ENCODE results near the gene BRD1. TPM values are rescaled to one million over a fixed set of nuclear protein-coding genes. Genes with fewer than 3 reads are reported as not detected.
A peak's percentile ranks its signal among the peaks of the same experiment; 100 is the strongest.
"Not testable (repeated sequence)": the region's sequence is repeated elsewhere in the genome, so short reads cannot be mapped to it uniquely, and the experiment has no call there.

The BRD1 gene
- total RNA-seq, 2 donors from 2014 or later, result 32.9 to 34.9 TPM

- intact Hi-C loops (cut with DNase I, micrococcal nuclease), result no loop called here
- DNase-seq (no peak), ATAC-seq (peak; percentile 63)
These were observed 5.8 kb upstream of the BRD1 start for GRCh38 chr22:49833340-49834007.

- no peak for ATAC-seq
- no peak for DNase-seq
- intact Hi-C loops (cut with DNase I, micrococcal nuclease), result no loop called here
These were observed 1.6 kb upstream of the BRD1 start for GRCh38 chr22:49829044-49829853.

- DNase-seq (peak in 1 of 2 donors; percentile 22), ATAC-seq (no peak)
- intact Hi-C loops (cut with DNase I, micrococcal nuclease), result no loop called here
These were observed 909 bp upstream of the BRD1 start for GRCh38 chr22:49828599-49828965.

- ATAC-seq (peak; percentile 14), DNase-seq (no peak)
- intact Hi-C loops (cut with DNase I, micrococcal nuclease), result no loop called here
These were observed 311 bp downstream of the BRD1 start for GRCh38 chr22:49827271-49827852.

- ATAC-seq, result peak; percentile 57
- DNase-seq, result peak in 1 of 2 donors; percentile 58
- intact Hi-C loops (cut with DNase I, micrococcal nuclease), result no loop called here
These were observed 936 bp downstream of the BRD1 start for GRCh38 chr22:49826603-49827270.

- ATAC-seq (peak; percentile 60), DNase-seq (peak; percentile 54 to 62)
- intact Hi-C loops (cut with DNase I, micrococcal nuclease), result no loop called here
These were observed 1.6 kb downstream of the BRD1 start for GRCh38 chr22:49825944-49826602.

- intact Hi-C loops (cut with DNase I, micrococcal nuclease), result no loop called here
- ATAC-seq, result no peak
- DNase-seq, result no peak
These were observed 2.2 kb downstream of the BRD1 start for GRCh38 chr22:49825436-49825835.

- intact Hi-C loops (cut with DNase I, micrococcal nuclease), result no loop called here
- ATAC-seq (no peak), DNase-seq (no peak)
These were observed 2.7 kb downstream of the BRD1 start for GRCh38 chr22:49824936-49825335.

GRCh38 chr22:49824185-49824925 is 3.3 kb downstream of the BRD1 start:
- DNase-seq (no peak), ATAC-seq (no peak)
- intact Hi-C loops (cut with DNase I, micrococcal nuclease), result no loop called here

GRCh38 chr22:49823289-49824045 is 4.2 kb downstream of the BRD1 start:
- ATAC-seq (no peak), DNase-seq (no peak)
- intact Hi-C loops (cut with DNase I, micrococcal nuclease), result no loop called here

- DNase-seq; intact Hi-C loops (cut with DNase I, micrococcal nuclease); ATAC-seq: not testable (repeated sequence)
These were observed 5.9 kb downstream of the BRD1 start for GRCh38 chr22:49821741-49822140.

- ATAC-seq (no peak), DNase-seq (no peak)
- intact Hi-C loops (cut with DNase I, micrococcal nuclease), result no loop called here
These were observed 6.7 kb downstream of the BRD1 start for GRCh38 chr22:49820984-49821383.

GRCh38 chr22:49817359-49817758 is 10.3 kb downstream of the BRD1 start:
- DNase-seq, result no peak
- ATAC-seq, result no peak
- intact Hi-C loops (cut with DNase I, micrococcal nuclease), result no loop called here

GRCh38 chr22:49815641-49816091 is 12.0 kb downstream of the BRD1 start:
- intact Hi-C loops (cut with DNase I, micrococcal nuclease), result no loop called here
- ATAC-seq, result peak; percentile 15
- no peak for DNase-seq

- DNase-seq (no peak), ATAC-seq (no peak)
- intact Hi-C loops (cut with DNase I, micrococcal nuclease), result no loop called here
These were observed 12.8 kb downstream of the BRD1 start for GRCh38 chr22:49814856-49815255.

- DNase-seq (no peak), ATAC-seq (no peak)
- intact Hi-C loops (cut with DNase I, micrococcal nuclease), result no loop called here
These were observed 13.4 kb downstream of the BRD1 start for GRCh38 chr22:49814164-49814686.

- DNase-seq (no peak), ATAC-seq (no peak)
- intact Hi-C loops (cut with DNase I, micrococcal nuclease), result no loop called here
These were observed 14.8 kb downstream of the BRD1 start for GRCh38 chr22:49812838-49813237.

Measured in left colon (tissue), 2 donors.